ENCODE data around the gene MXD4.

DNA sequence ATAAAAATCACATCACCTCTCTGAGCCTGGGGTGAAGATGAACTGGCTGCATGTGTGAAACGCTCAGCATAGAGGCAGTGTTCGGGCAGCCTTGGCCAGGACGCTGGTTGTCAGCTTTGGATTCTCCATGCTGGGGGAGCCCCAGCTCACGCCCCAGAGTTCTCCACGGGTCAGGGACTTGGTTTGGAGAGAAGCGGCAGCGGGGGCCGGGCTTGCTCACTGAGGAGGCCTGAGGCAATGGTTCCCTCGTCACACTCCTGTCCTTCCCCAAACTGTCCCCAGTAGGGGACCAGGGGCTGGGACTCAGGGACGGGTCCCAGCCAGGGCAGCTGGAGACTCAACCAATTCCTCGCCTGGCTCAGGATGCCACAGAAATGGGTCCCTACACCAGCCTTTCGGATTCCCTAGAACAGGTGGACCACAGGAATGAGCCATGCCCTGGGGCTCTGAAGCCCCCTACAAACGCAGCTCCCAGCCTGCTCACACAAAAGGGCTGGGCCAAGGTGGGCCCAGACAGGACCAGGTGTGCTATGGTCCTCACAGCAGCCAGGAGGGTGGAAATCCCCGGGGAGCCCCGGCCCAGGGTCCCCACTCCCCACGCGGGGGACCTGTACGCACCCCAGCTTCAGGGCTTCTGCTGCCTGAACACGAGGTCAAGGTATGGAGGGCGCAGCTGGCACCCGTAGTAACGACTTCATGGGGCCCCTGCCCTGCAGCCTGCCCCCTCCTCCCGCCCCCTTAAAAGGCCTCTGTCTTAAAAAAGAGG is 1.4 kb downstream of the MXD4 start:
- TF ChIP-seq, protein P1, sequence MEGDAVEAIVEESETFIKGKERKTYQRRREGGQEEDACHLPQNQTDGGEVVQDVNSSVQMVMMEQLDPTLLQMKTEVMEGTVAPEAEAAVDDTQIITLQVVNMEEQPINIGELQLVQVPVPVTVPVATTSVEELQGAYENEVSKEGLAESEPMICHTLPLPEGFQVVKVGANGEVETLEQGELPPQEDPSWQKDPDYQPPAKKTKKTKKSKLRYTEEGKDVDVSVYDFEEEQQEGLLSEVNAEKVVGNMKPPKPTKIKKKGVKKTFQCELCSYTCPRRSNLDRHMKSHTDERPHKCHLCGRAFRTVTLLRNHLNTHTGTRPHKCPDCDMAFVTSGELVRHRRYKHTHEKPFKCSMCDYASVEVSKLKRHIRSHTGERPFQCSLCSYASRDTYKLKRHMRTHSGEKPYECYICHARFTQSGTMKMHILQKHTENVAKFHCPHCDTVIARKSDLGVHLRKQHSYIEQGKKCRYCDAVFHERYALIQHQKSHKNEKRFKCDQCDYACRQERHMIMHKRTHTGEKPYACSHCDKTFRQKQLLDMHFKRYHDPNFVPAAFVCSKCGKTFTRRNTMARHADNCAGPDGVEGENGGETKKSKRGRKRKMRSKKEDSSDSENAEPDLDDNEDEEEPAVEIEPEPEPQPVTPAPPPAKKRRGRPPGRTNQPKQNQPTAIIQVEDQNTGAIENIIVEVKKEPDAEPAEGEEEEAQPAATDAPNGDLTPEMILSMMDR (IDR thresholded peaks at IDR 0.05 in 4 of 5, conservative IDR thresholded peaks at IDR 0.05 in 1 of 5) = no peak
- no peak for TF ChIP-seq POLR2A (IDR thresholded peaks at IDR 0.05)
